BE2C (cell line): ENCODE data around the gene SPON1.

Experiments
- DNase-seq: peaks from one replicate; pipeline ENCODE4 v3.0.0-alpha.2; 2020
- H3K27me3 ChIP-seq: fragments of 250-450 bp; sonication (Bioruptor Pico); 2 replicates; pipeline ENCODE4 v1.5.1; 2020; ENCODE audit warnings: mild to moderate bottlenecking
- H3K36me3 ChIP-seq: fragments of 250-450 bp; sonication (Bioruptor Pico); 2 replicates; pipeline ENCODE4 v1.5.1; 2020; ENCODE audit warnings: mild to moderate bottlenecking
- H3K4me1 ChIP-seq: fragments of 250-450 bp; sonication (Bioruptor Pico); 2 replicates; pipeline ENCODE4 v1.5.1; 2020
- H3K4me3 ChIP-seq: 2 replicates; pipeline ENCODE4 v1.5.1; 2011; ENCODE audit warnings: low read depth, low read length
- H3K9me3 ChIP-seq: fragments of 250-450 bp; sonication (Bioruptor Pico); 2 replicates; pipeline ENCODE4 v1.5.1; 2020
- CTCF ChIP-seq: IDR thresholded peaks from 2 replicates; pipeline ENCODE4 v1.5.1; 2012; ENCODE audit warnings: mild to moderate bottlenecking, low read depth, low read length

The SPON1 gene

DNA sequence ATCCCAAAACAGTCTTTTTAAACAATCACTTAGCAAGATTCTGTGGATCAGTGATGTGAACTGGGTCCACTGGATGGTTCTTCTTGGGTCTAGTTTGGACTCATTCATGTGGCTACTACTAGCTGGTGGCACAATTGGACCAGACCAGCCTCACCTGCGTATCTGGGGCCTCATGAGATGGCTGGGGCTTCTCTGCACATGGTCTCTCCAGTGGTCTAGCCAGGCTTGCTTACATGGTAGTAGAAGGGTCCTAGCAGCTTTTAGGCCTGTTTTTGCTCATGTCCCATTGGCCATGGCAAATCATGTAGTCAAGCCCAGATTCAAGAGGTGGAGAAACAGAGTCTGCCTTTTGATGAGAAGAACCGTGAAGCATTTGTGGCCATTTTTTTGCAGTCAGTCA lies 302.4 kb downstream of the SPON1 start:
- TF ChIP-seq CTCF = no peak
- H3K9me3 ChIP-seq = no peaks in the 10 kb centered on the region
- DNase-seq = no peak
- no peaks in the 10 kb centered on the region for H3K4me1 ChIP-seq
- H3K4me3 ChIP-seq = no peak overlapping the region
- no peaks in the 10 kb centered on the region for H3K27me3 ChIP-seq
- H3K36me3 ChIP-seq = no peaks in the 10 kb centered on the region

GRCh38 chr11:14266622-14267021 lies 304.1 kb downstream of the SPON1 start:
- no peak for TF ChIP-seq CTCF
- H3K4me1 ChIP-seq = no peaks in the 10 kb centered on the region
- no peaks in the 10 kb centered on the region for H3K36me3 ChIP-seq
- no peaks in the 10 kb centered on the region for H3K27me3 ChIP-seq
- no peak for DNase-seq
- H3K4me3 ChIP-seq = no peak overlapping the region
- no peaks in the 10 kb centered on the region for H3K9me3 ChIP-seq

- Histone ChIP-seq H3K27me3 (no peaks in the 10 kb centered on the region), H3K4me3 (no peak overlapping the region), H3K9me3 (no peaks in the 10 kb centered on the region), H3K36me3 (no peaks in the 10 kb centered on the region), H3K4me1 (no peaks in the 10 kb centered on the region)
- TF ChIP-seq CTCF = no peak
- DNase-seq = no peak
Observed at GRCh38 chr11:14267861-14268635, 305.5 kb downstream of the SPON1 start.

DNA sequence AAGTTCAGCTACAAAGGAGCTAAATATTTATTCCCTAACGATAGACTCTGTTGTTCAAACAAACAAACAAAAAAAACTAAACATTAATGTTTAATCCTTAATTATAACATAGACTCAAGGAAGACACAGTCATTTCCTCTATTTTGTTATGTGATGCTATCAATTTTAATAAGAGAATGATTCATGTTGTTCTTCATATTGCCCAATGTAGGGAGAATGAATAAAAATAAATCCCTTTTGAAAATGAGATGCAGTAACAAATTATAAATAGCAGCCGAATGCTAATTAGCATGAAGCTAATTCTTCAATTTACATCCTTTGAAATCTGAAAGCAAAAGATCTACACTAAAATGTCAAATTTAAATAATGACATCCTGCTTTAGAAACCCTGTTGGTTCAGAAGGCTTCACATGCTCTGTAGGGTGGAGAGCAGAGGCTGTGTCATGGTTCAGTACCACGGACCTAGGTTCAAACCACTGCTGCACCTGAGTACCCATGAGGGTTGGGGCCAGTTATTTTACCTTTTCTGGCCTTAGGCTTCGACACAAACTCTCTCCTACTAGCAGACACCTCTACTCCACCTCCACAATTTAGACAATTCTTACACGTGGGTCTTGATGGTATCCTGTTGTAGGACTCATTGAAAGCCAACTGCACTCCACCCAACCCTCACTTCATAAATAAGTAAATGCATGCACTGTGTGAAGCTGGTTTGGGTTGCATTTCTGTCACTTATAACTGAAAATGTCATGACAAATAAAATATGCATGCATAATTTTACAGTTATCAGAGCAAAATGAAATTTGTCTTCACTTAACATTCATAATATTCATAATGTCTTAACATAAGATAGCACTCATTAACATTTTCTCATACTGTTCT lies 307.4 kb downstream of the SPON1 start:
- Histone ChIP-seq H3K9me3 (no peaks in the 10 kb centered on the region), H3K27me3 (no peaks in the 10 kb centered on the region), H3K4me1 (no peaks in the 10 kb centered on the region), H3K4me3 (no peak overlapping the region), H3K36me3 (no peaks in the 10 kb centered on the region)
- TF ChIP-seq CTCF = no peak
- DNase-seq = no peak

DNA sequence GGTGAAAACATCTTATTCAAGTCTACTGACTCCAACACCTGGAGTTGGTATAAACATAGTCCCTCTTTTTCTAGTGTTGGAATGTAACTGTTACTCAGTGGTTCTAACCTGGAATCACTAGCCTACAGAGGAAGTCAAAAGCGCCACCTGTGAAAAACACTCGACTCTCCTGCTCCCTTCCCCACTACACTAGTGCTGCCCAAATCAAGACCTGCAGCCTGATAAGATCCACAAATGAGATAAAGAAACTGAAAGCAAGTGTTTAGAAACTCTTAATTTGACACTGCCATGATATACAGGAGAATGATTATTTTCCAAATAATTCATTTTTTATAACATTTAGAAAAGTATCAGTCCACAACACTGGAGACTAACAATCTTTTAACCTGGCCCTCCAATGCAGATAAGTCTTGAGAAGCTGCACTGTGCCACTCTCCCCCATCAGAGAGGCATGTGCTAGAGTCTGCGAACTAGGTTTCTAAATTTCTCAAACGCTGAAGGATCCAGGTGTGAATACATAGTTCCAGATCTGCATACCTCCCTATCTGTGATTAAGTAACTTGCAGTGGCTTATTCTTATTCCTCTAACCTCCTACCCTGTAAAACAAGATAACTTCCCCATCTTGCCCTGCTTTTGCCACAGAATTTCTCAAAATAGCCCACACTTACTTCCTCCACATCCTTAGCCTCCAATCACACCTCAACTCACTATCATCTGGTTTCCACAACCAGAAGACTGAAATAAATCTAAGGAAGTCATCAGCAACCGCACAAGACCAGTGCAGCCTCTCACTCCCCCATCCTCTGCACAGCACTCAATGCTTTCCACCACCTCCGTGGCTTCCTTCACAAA lies 308.4 kb downstream of the SPON1 start:
- DNase-seq = no peak
- Histone ChIP-seq H3K36me3 (no peaks in the 10 kb centered on the region), H3K4me1 (no peaks in the 10 kb centered on the region), H3K4me3 (no peak overlapping the region), H3K9me3 (no peaks in the 10 kb centered on the region), H3K27me3 (no peaks in the 10 kb centered on the region)
- TF ChIP-seq CTCF = no peak
